Measurements from ENCODE around the gene UBE2O.

Gene UBE2O

GRCh38 chr17:76437467-76438402 is 15.2 kb downstream of the UBE2O start:
- DNase-seq = no peak

GRCh38 chr17:76435751-76436150 is 17.2 kb downstream of the UBE2O start:
- no peak for DNase-seq

- DNase-seq = no peak
Measured at GRCh38 chr17:76434870-76435269, 18.1 kb downstream of the UBE2O start.

GRCh38 chr17:76433693-76434092 is 19.3 kb downstream of the UBE2O start:
- no peak for DNase-seq

- peak; percentile 14 for DNase-seq
Measured at GRCh38 chr17:76432712-76433336, 20.1 kb downstream of the UBE2O start.

GRCh38 chr17:76432004-76432403 is 20.9 kb downstream of the UBE2O start:
- no peak for DNase-seq

GRCh38 chr17:76431509-76431908 is 21.4 kb downstream of the UBE2O start:
- no peak for DNase-seq

GRCh38 chr17:76428511-76428910 is 24.4 kb downstream of the UBE2O start:
- no peak for DNase-seq

- DNase-seq = no peak
Measured at GRCh38 chr17:76427501-76428231, 25.3 kb downstream of the UBE2O start.

- no peak for DNase-seq
Measured at GRCh38 chr17:76426853-76427252, 26.1 kb downstream of the UBE2O start.

- no peak for DNase-seq
Measured at GRCh38 chr17:76422860-76423259, 30.1 kb downstream of the UBE2O start.

- DNase-seq = no peak
Measured at GRCh38 chr17:76422406-76422805, 30.5 kb downstream of the UBE2O start.

GRCh38 chr17:76421044-76421407 is 31.9 kb downstream of the UBE2O start:
- no peak for DNase-seq

GRCh38 chr17:76420356-76421043 is 32.5 kb downstream of the UBE2O start:
- no peak for DNase-seq

- DNase-seq = no peak
Measured at GRCh38 chr17:76419576-76420260, 33.2 kb downstream of the UBE2O start.

- DNase-seq = no peak
Measured at GRCh38 chr17:76417499-76418143, 35.3 kb downstream of the UBE2O start.

GRCh38 chr17:76416899-76417298 is 36.1 kb downstream of the UBE2O start:
- DNase-seq = no peak

GRCh38 chr17:76416457-76416856 is 36.5 kb downstream of the UBE2O start:
- no peak for DNase-seq

GRCh38 chr17:76415786-76416185 is 37.2 kb downstream of the UBE2O start:
- no peak for DNase-seq

GRCh38 chr17:76414334-76415295 is 38.3 kb downstream of the UBE2O start:
- no peak for DNase-seq

GRCh38 chr17:76411247-76411646 is 41.7 kb downstream of the UBE2O start:
- no peak for DNase-seq

Data from CD4-positive, alpha-beta T cell treated with Interleukin-12 subunit alpha and Interleukin-12 subunit beta, for 1 hour (primary cell).